Right kidney (tissue), 1 donor: ENCODE measurements around the gene STYXL2.
A peak's percentile ranks its signal among the peaks of the same experiment; 100 is the strongest.

Experiments
- DNase-seq: peaks from one replicate; pipeline ENCODE4 v3.0.0-alpha.2; 2016

STYXL2 gene

GRCh38 chr1:167110586-167110985 is 16.7 kb downstream of the STYXL2 start:
- DNase-seq = no peak

GRCh38 chr1:167111868-167112709 is 18.2 kb downstream of the STYXL2 start:
- DNase-seq = no peak

GRCh38 chr1:167114725-167115124 is 20.9 kb downstream of the STYXL2 start:
- DNase-seq = no peak

- DNase-seq = no peak
Observed at GRCh38 chr1:167115655-167116054, 21.8 kb downstream of the STYXL2 start.

GRCh38 chr1:167116174-167116573 is 22.3 kb downstream of the STYXL2 start:
- no peak for DNase-seq

- no peak for DNase-seq
Observed at GRCh38 chr1:167117225-167117624, 23.4 kb downstream of the STYXL2 start.

GRCh38 chr1:167118188-167118587 is 24.3 kb downstream of the STYXL2 start:
- DNase-seq = no peak

- DNase-seq = no peak
Observed at GRCh38 chr1:167119696-167120095, 25.8 kb downstream of the STYXL2 start.

- no peak for DNase-seq
Observed at GRCh38 chr1:167120899-167121298, 27.0 kb downstream of the STYXL2 start.

GRCh38 chr1:167121375-167122120 is 27.7 kb downstream of the STYXL2 start:
- DNase-seq = peak; percentile 81

- DNase-seq = no peak
Observed at GRCh38 chr1:167122121-167122480, 28.2 kb downstream of the STYXL2 start.

GRCh38 chr1:167122568-167122967 is 28.7 kb downstream of the STYXL2 start:
- DNase-seq = no peak

- no peak for DNase-seq
Observed at GRCh38 chr1:167126317-167126716, 32.4 kb downstream of the STYXL2 start.

- no peak for DNase-seq
Observed at GRCh38 chr1:167126811-167127210, 32.9 kb downstream of the STYXL2 start.

- no peak for DNase-seq
Observed at GRCh38 chr1:167127236-167127635, 33.4 kb downstream of the STYXL2 start.

GRCh38 chr1:167127661-167128060 is 33.8 kb downstream of the STYXL2 start:
- no peak for DNase-seq

GRCh38 chr1:167128261-167129227 is 34.7 kb downstream of the STYXL2 start:
- DNase-seq = no peak

GRCh38 chr1:167130829-167131510 is 37.1 kb downstream of the STYXL2 start:
- DNase-seq = no peak

GRCh38 chr1:167132301-167133010 is 38.6 kb downstream of the STYXL2 start:
- no peak for DNase-seq

- no peak for DNase-seq
Observed at GRCh38 chr1:167135281-167135840, 41.5 kb downstream of the STYXL2 start.

GRCh38 chr1:167136191-167136614 is 42.3 kb downstream of the STYXL2 start:
- no peak for DNase-seq
